HepG2 (cell line): ENCODE measurements around the gene RMI2.

Experiments used
- AHR ChIP-seq: IDR thresholded peaks from 2 replicates; pipeline ENCODE4 v1.6.1; 2018; ENCODE audit warnings: missing genetic modification reagents, missing compliant biosample characterization
- ATF5 ChIP-seq: sonication (generic); formaldehyde crosslinking; IDR thresholded peaks from 2 replicates; pipeline ENCODE4 v1.4.0; 2020; ENCODE audit warnings: mild to moderate bottlenecking, low read depth, missing genetic modification reagents
- CTCF ChIP-seq: sonication (generic); formaldehyde crosslinking; IDR thresholded peaks from 2 replicates; pipeline ENCODE4 v1.5.0; 2020; ENCODE audit warnings: mild to moderate bottlenecking, missing genetic modification reagents, moderate library complexity
- ERF ChIP-seq: IDR thresholded peaks from 2 replicates; pipeline ENCODE4 v1.6.1; 2018; ENCODE audit warnings: missing biosample characterization, missing genetic modification reagents
- FOXK1 ChIP-seq: sonication (generic); formaldehyde crosslinking; IDR thresholded peaks from 2 replicates; pipeline ENCODE4 v1.4.0; 2020; ENCODE audit warnings: low read depth, missing genetic modification reagents, borderline replicate concordance
- MED1 ChIP-seq: sonication (generic); formaldehyde crosslinking; IDR thresholded peaks from 2 replicates; pipeline ENCODE4 v1.4.0; 2020; ENCODE audit warnings: missing genetic modification reagents
- PATZ1 ChIP-seq: sonication (generic); formaldehyde crosslinking; IDR thresholded peaks from 2 replicates; pipeline ENCODE4 v1.4.0; 2020; ENCODE audit warnings: missing genetic modification reagents
- POLR2A ChIP-seq, 2 experiments: IDR thresholded peaks; 2 replicates each; pipeline ENCODE4 v1.6.1; 2011; ENCODE audit warnings: low read depth in 2 of 2, low read length in 2 of 2, mild to moderate bottlenecking in 1 of 2, moderate library complexity in 1 of 2; ENCODE audit not compliant: insufficient read depth in 1 of 2
- ZHX1 ChIP-seq: sonication (generic); formaldehyde crosslinking; IDR thresholded peaks from 2 replicates; pipeline ENCODE4 v1.8.1; 2022; ENCODE audit warnings: low read depth, mild to moderate bottlenecking, missing genetic modification reagents
- ZNF33B ChIP-seq: sonication (generic); formaldehyde crosslinking; IDR thresholded peaks from 2 replicates; pipeline ENCODE4 v1.5.1; 2020; ENCODE audit warnings: mild to moderate bottlenecking, missing genetic modification reagents
- ZNF746 ChIP-seq: sonication (generic); formaldehyde crosslinking; IDR thresholded peaks from 2 replicates; pipeline ENCODE4 v1.8.0; 2022; ENCODE audit warnings: mild to moderate bottlenecking, missing genetic modification reagents

GRCh38 chr16:11303405-11304138 is 41.7 kb upstream of the RMI2 start:
- TF ChIP-seq MED1 (0 out of 2 replicates have a peak, but pooled peaks have one; percentile 34), ZHX1 (CRISPR knock-in tag) (no peak), AHR (no peak), POLR2A (IDR thresholded peaks at IDR 0.05; ENCODE audit: insufficient read depth in 1 of 2, low read depth in 2 of 2, low read length in 2 of 2) (no peak), CTCF (CRISPR knock-in tag) (no peak), ERF (CRISPR knock-in tag) (no peak), ZNF33B (CRISPR knock-in tag) (no peak), ATF5 (no peak), FOXK1 (CRISPR knock-in tag) (no peak), PATZ1 (peak; percentile 63; the same call in 1 of the 2 replicates), ZNF746 (no peak)
